ENCODE data around the gene ATAD3A. TPM values are rescaled to one million over a fixed set of nuclear protein-coding genes. Genes with fewer than 3 reads are reported as not detected.

Gene ATAD3A
- total RNA-seq, 1 donor from 2014 or later = 21.9 TPM

DNA sequence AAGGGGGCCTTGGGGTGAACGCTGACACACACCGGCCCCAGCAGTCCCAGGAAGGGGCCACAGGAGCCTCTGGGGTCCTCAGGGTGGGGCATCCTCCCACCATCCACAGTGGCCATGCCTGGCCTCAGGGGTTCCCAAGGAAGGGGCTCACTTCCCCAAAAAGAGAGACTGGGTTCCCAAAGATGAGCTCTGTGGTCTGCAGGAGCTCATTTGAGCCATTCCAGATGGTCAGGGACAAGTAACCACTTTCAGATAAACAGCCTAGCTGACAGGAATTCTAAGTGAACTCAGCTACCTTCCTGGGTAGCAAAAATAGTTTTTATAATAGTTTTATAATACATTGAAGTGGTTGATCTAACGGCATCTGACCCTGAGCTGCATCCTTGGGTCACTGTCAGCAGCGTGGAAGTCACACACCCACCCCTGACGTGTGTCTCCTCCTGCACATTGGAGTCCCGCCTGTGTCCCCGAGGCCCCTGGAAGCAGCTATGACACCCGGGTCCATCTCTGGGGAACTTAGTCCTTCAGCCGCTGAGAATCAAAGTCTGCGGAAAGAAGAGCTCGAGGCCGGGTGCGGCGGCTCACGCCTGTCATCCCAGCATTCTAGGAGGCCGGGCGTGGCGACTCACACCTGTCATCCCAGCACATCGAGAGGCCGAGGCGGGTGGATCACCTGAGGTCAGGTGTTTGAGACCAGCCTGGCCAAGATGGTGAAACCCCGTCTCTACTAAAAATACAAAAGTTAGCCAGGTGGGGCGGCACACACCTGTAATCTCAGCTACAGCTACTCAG lies 34.2 kb downstream of the ATAD3A start:
- intact Hi-C loops (cut with DNase I) = no loop called here
- H3K27ac ChIP-seq = no peak overlapping the region
- no peaks in the 10 kb centered on the region for H3K27me3 ChIP-seq
- H3K4me3 ChIP-seq = no peak overlapping the region
- DNase-seq (ENCODE audit: extremely low spot score in 2 of 2) = no peak
- TF ChIP-seq, protein P1, sequence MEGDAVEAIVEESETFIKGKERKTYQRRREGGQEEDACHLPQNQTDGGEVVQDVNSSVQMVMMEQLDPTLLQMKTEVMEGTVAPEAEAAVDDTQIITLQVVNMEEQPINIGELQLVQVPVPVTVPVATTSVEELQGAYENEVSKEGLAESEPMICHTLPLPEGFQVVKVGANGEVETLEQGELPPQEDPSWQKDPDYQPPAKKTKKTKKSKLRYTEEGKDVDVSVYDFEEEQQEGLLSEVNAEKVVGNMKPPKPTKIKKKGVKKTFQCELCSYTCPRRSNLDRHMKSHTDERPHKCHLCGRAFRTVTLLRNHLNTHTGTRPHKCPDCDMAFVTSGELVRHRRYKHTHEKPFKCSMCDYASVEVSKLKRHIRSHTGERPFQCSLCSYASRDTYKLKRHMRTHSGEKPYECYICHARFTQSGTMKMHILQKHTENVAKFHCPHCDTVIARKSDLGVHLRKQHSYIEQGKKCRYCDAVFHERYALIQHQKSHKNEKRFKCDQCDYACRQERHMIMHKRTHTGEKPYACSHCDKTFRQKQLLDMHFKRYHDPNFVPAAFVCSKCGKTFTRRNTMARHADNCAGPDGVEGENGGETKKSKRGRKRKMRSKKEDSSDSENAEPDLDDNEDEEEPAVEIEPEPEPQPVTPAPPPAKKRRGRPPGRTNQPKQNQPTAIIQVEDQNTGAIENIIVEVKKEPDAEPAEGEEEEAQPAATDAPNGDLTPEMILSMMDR (IDR thresholded peaks at IDR 0.05) = no peak
- peaks cover 12% of the 10 kb centered on the region for H3K4me1 ChIP-seq
- no peaks in the 10 kb centered on the region for H3K36me3 ChIP-seq
- no peaks in the 10 kb centered on the region for H3K9me3 ChIP-seq

DNA sequence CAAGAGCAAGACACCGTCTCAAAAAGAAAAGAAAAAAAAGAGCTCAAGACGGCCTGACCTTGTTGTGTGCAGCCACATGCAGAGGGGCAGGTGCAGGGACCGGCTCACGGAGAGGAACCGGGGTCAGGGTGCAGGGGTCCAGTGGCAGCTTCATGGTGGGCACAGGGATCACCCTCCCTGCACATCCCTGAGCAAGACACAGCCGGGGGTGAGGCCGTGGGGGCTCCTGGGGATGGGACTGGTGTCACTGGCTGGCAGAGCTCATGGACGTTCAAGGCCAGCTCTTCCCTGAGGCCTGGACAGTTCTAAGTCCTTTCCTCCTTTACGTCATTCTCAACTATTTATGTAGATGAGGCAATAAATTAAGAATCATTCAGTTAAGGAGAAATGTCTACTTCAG lies 35.0 kb downstream of the ATAD3A start:
- no peak for DNase-seq (ENCODE audit: extremely low spot score in 2 of 2)
- Histone ChIP-seq H3K4me3 (no peak overlapping the region), H3K36me3 (no peaks in the 10 kb centered on the region), H3K4me1 (peaks cover 12% of the 10 kb centered on the region), H3K9me3 (no peaks in the 10 kb centered on the region), H3K27me3 (no peaks in the 10 kb centered on the region), H3K27ac (no peak overlapping the region)
- intact Hi-C loops (cut with DNase I) = no loop called here
- TF ChIP-seq, protein P1 (IDR thresholded peaks at IDR 0.05) = no peak
- TF ChIP-seq POLR2AphosphoS5 (IDR thresholded peaks at IDR 0.05; ENCODE audit: insufficient read depth in 1 of 2, low read depth in 1 of 2) = no peak
- no peak for TF ChIP-seq POLR2A (IDR thresholded peaks at IDR 0.05)

DNA sequence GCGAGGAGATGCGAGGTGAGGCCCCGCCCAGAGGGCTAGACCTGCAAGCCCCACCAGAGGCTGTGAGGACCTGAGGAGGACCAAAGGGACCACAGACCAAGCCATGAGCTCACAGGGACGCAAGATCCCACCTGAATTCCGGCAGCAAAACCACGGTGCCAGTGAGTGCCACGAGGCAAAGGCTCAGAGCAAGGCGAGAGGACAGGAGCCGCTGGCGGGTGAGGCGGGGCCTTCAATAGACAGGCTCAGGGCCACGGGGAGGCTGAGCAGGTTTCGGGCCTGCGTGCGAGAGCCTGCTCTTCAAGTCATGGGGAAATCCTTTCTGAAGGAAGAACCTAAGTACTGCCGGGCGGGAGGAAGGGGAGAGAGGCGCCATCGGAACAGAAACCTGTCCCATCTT lies 35.5 kb downstream of the ATAD3A start:
- no peak for TF ChIP-seq POLR2AphosphoS5 (IDR thresholded peaks at IDR 0.05; ENCODE audit: insufficient read depth in 1 of 2, low read depth in 1 of 2)
- no peaks in the 10 kb centered on the region for H3K9me3 ChIP-seq
- H3K27me3 ChIP-seq = no peaks in the 10 kb centered on the region
- no peak overlapping the region for H3K27ac ChIP-seq
- intact Hi-C loops (cut with DNase I) = no loop called here
- DNase-seq (ENCODE audit: extremely low spot score in 2 of 2) = no peak
- H3K4me3 ChIP-seq = no peak overlapping the region
- peaks cover 12% of the 10 kb centered on the region for H3K4me1 ChIP-seq
- H3K36me3 ChIP-seq = no peaks in the 10 kb centered on the region

DNA sequence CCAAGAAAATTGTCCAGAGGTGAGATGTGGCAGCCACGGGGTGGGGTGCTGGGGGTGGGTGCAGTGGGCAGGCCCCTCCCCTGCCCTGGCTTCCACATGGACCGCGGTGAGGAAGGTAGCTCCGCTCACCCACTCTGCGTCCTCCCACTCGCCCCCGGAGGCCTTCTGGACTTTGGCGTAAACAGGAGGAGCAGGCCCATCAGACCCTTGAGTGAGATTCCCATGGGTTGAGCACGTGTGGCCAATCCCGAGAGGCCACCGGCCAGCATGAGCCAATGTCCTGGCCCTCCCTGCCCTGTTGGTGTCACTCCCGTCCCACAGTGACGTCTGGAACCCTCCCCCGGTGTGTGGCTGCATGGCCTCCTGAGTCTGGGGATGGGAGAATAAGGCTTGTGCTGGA lies 36.6 kb downstream of the ATAD3A start:
- no peak overlapping the region for H3K4me3 ChIP-seq
- peaks cover 12% of the 10 kb centered on the region for H3K4me1 ChIP-seq
- no peaks in the 10 kb centered on the region for H3K27me3 ChIP-seq
- H3K9me3 ChIP-seq = no peaks in the 10 kb centered on the region
- H3K36me3 ChIP-seq = no peaks in the 10 kb centered on the region
- H3K27ac ChIP-seq = no peak overlapping the region
- TF ChIP-seq POLR2A (IDR thresholded peaks at IDR 0.05) (no peak), POLR2AphosphoS5 (IDR thresholded peaks at IDR 0.05; ENCODE audit: insufficient read depth in 1 of 2, low read depth in 1 of 2) (no peak)
- TF ChIP-seq, protein P1 (IDR thresholded peaks at IDR 0.05) = no peak
- no peak for DNase-seq (ENCODE audit: extremely low spot score in 2 of 2)
- intact Hi-C loops (cut with DNase I) = no loop called here

DNA sequence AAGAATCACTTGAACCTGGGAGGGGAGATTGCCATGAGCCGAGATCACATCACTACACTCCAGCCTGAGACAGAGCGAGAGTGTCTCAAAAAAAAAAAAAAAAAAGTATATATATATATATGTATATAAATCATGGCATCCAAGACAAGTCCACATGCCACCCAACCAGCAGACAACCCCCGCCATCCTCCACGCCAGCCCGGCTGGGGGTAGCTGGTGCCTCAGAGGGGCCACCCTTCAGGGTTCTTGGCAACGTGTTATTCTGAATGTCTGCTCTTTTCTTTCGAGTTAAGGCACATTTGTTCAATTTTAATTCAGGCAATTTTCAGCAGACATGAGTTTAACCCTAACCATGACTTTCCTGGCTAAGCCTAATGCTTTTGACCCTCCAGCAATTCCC lies 38.1 kb downstream of the ATAD3A start:
- intact Hi-C loops (cut with DNase I) = no loop called here
- no peak for DNase-seq (ENCODE audit: extremely low spot score in 2 of 2)

More for the DNA sequence above, 38.1 kb downstream of the ATAD3A start:
- TF ChIP-seq POLR2A (IDR thresholded peaks at IDR 0.05) (no peak), POLR2AphosphoS5 (IDR thresholded peaks at IDR 0.05; ENCODE audit: insufficient read depth in 1 of 2, low read depth in 1 of 2) (no peak)
- TF ChIP-seq, protein P1 (IDR thresholded peaks at IDR 0.05) = no peak
- H3K27me3 ChIP-seq = no peaks in the 10 kb centered on the region
- H3K36me3 ChIP-seq = no peaks in the 10 kb centered on the region
- H3K4me3 ChIP-seq = no peak overlapping the region
- peaks cover 12% of the 10 kb centered on the region for H3K4me1 ChIP-seq
- no peaks in the 10 kb centered on the region for H3K9me3 ChIP-seq
- H3K27ac ChIP-seq = no peak overlapping the region

Measured in vagina (tissue), 2 donors.